Measurements from ENCODE around the gene BANP. TPM values are rescaled to one million over a fixed set of nuclear protein-coding genes. Genes with fewer than 3 reads are reported as not detected.

The BANP gene
- total and polyA plus RNA-seq, 2 of the 8 experiments (the other 6 are each of a cell fraction or from before 2014, with no cell fraction given): 25.8 to 39.8 TPM

DNA sequence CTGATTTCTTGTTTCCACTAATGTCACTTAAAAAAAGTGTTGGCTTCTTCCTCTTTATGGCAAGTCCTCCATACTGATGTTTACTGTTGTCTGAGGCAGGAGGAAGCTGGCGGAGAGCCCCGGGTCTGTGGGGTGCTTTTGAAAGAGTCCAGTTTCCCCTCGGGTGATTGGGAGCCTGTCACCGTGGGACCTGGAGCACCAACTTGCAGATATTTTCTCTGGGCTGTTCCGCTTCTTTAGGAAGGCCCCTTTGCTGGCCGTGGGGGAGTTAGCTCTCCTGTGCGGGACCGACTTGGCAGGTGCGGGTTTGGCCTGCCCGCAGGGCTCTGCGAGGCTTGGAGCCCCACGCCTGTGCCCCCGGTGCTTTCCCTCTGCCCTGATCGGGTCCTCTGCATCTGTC is 3.1 kb downstream of the BANP start:
- peaks cover 11 to 77% of the 10 kb centered on the region in 2 experiments for H3K79me2 ChIP-seq (ENCODE audit: control insufficient read depth in 1 of 2, insufficient read depth in 2 of 2, low read length in 2 of 2)
- no peak overlapping the region for H3K4me3 ChIP-seq (ENCODE audit: extremely low read depth in 1 of 4, insufficient read depth in 2 of 4, low read depth in 3 of 4, low read length in 4 of 4)
- no peak overlapping the region for H4K91ac ChIP-seq (replicated peaks; ENCODE audit: insufficient read length, low read length)
- no peak overlapping the region for H4K8ac ChIP-seq (ENCODE audit: extremely low read depth, insufficient read depth, low read length)
- no peak overlapping the region for H2BK15ac ChIP-seq (ENCODE audit: low read length)
- peaks cover 0 to 9% (median 2%) of the 10 kb centered on the region in 4 experiments; a peak in 3 of 8 replicates for H3K36me3 ChIP-seq (ENCODE audit: control insufficient read depth in 2 of 4, insufficient read depth in 4 of 4, low read length in 3 of 4)
- H3K23ac ChIP-seq (ENCODE audit: insufficient read length): no peak overlapping the region
- DNase-seq (ENCODE audit: low read depth in 1 of 2, low spot score in 2 of 2) (no peak), FAIRE-seq (no peak)
- ChIA-PET POLR2A (ENCODE audit: partially characterized antibody) (interaction anchor here (0.6 to 5.2 kb wide), 4 partner anchors 9 to 175 kb away, joined by 3 to 40 read pairs (median 10); partner anchors contain the start of gene SLC7A5), CTCF (ENCODE audit: partially characterized antibody) (interaction anchor here (1.6 to 2.4 kb wide), 2 partner anchors 15 to 24 kb away, joined by 6 to 10 read pairs; no protein-coding TSS in a partner anchor)
- H4K5ac ChIP-seq (ENCODE audit: insufficient read length, low read depth, low read length): no peak overlapping the region
- H2BK5ac ChIP-seq (ENCODE audit: low read depth, low read length): no peak overlapping the region
- H3K23me2 ChIP-seq (ENCODE audit: low read depth, low read length): peaks cover 9% of the 10 kb centered on the region
- H3K4me2 ChIP-seq (ENCODE audit: insufficient read depth in 1 of 2, low read depth in 2 of 2, low read length in 2 of 2): no peak overlapping the region
- H3K9me3 ChIP-seq (ENCODE audit: insufficient read depth in 2 of 2, low read depth in 1 of 2, low read length in 1 of 2): no peaks in the 10 kb centered on the region
- 84% methylated on average over 9 of the region's 14 CpGs; no CpG with 5 or more reads in 1 of the 2 experiments for WGBS, 2 experiments (ENCODE audit: extremely low coverage in 1 of 2, insufficient coverage in 1 of 2, insufficient read length in 1 of 2, insufficient replicate concordance in 2 of 2, low coverage in 1 of 2, low lambda C conversion rate in 2 of 2, missing lambda C conversion rate in 1 of 2)
- peaks cover 4 to 16% of the 10 kb centered on the region in 2 experiments for H4K20me1 ChIP-seq (replicated peaks in 1 of 2; ENCODE audit: control insufficient read depth in 1 of 2, insufficient read depth in 2 of 2, low read length in 2 of 2)
- no peak overlapping the region for H3K4ac ChIP-seq (replicated peaks; ENCODE audit: insufficient read length, low read depth, low read length)
- no peak overlapping the region for H2BK20ac ChIP-seq (ENCODE audit: low read length)
- no peak overlapping the region for H2AK5ac ChIP-seq (ENCODE audit: low read depth, low read length)
- H3K27me3 ChIP-seq (replicated peaks in 1 of 4; ENCODE audit: control insufficient read depth in 3 of 4, extremely low read depth in 1 of 4, insufficient read depth in 3 of 4, low read length in 3 of 4): no peaks in the 10 kb centered on the region
- H2AFZ ChIP-seq (ENCODE audit: low read length): no peak overlapping the region
- H2BK120ac ChIP-seq (replicated peaks; ENCODE audit: low read depth, low read length): no peak overlapping the region
- peaks cover 0 to 5% (median 2%) of the 10 kb centered on the region in 4 experiments; a peak in 3 of 7 replicates for H3K4me1 ChIP-seq (replicated peaks in 1 of 4; ENCODE audit: control insufficient read depth in 3 of 4, insufficient read depth in 4 of 4, low read length in 3 of 4)
- H3K14ac ChIP-seq (ENCODE audit: insufficient read length): no peak overlapping the region
- no peak overlapping the region for H3K27ac ChIP-seq (ENCODE audit: low read depth, low read length)
- no peak overlapping the region for H3K9ac ChIP-seq (replicated peaks in 1 of 4; ENCODE audit: extremely low read depth in 1 of 4, low read depth in 3 of 4, low read length in 3 of 4)
- H3K56ac ChIP-seq (replicated peaks; ENCODE audit: insufficient read length, low read depth, low read length): no peak overlapping the region
- peaks cover 29% of the 10 kb centered on the region for H3K79me1 ChIP-seq (ENCODE audit: low read depth, low read length)
- H3K18ac ChIP-seq (ENCODE audit: extremely low read depth, low read length): no peak overlapping the region
- no peak overlapping the region for H2BK12ac ChIP-seq (ENCODE audit: low read depth, low read length)
- TF ChIP-seq BACH1 (IDR thresholded peaks at IDR 0.05; ENCODE audit: low read length) (no peak), EP300 (IDR thresholded peaks at IDR 0.05; ENCODE audit: borderline replicate concordance in 1 of 2, low read depth in 2 of 2, low read length in 2 of 2) (no peak), FOSL1 (IDR thresholded peaks at IDR 0.05; ENCODE audit: insufficient read depth, low read depth, low read length) (no peak), CHD2 (IDR thresholded peaks at IDR 0.05; ENCODE audit: low read length) (no peak), POLR2A (IDR thresholded peaks at IDR 0.05; ENCODE audit: control extremely low read depth in 1 of 2, low read depth in 2 of 2, low read length in 2 of 2) (no peak), KDM5A (IDR thresholded peaks at IDR 0.05; ENCODE audit: low read length) (no peak), EGR1 (IDR thresholded peaks at IDR 0.05; ENCODE audit: borderline replicate concordance, low read depth, low read length) (no peak), SP1 (IDR thresholded peaks at IDR 0.05; ENCODE audit: low read depth, low read length) (no peak), GTF2F1 (IDR thresholded peaks at IDR 0.05; ENCODE audit: borderline replicate concordance, low read depth, low read length) (no peak), TEAD4 (IDR thresholded peaks at IDR 0.05; ENCODE audit: low read depth, low read length) (no peak), HDAC2 (IDR thresholded peaks at IDR 0.05; ENCODE audit: borderline replicate concordance in 1 of 2, low read depth in 2 of 2, low read length in 2 of 2) (no peak)
- TF ChIP-seq, protein P1, sequence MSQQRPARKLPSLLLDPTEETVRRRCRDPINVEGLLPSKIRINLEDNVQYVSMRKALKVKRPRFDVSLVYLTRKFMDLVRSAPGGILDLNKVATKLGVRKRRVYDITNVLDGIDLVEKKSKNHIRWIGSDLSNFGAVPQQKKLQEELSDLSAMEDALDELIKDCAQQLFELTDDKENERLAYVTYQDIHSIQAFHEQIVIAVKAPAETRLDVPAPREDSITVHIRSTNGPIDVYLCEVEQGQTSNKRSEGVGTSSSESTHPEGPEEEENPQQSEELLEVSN (IDR thresholded peaks at IDR 0.05): no peak
- TF ChIP-seq, protein P2, sequence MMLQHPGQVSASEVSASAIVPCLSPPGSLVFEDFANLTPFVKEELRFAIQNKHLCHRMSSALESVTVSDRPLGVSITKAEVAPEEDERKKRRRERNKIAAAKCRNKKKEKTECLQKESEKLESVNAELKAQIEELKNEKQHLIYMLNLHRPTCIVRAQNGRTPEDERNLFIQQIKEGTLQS (IDR thresholded peaks at IDR 0.05; ENCODE audit: insufficient read depth, low read depth, low read length): no peak
